Lung (tissue), 12 donors: ENCODE data around the gene ARHGEF4. TPM values are rescaled to one million over a fixed set of nuclear protein-coding genes. Genes with fewer than 3 reads are reported as not detected.
"Not testable (repeated sequence)": the region's sequence is repeated elsewhere in the genome, so short reads cannot be mapped to it uniquely, and the experiment has no call there.

Source experiments
- ATAC-seq: fragments of 200-7000 bp; cut with Tn5 transposase; one replicate; pipeline ENCODE4 v1.9.1; 2020; ENCODE audit warnings: moderate number of reproducible peaks; ENCODE audit not compliant: insufficient read depth, low FRiP score
- DNase-seq, 3 donors: peaks; one replicate each; pipeline ENCODE4 v3.0.0-alpha.2; 2013 to 2017
- H3K27ac ChIP-seq, 2 donors: one replicate each; pipeline ENCODE4 v1.5.1; 2013; ENCODE audit warnings: mild to moderate bottlenecking in 2 of 2, moderate library complexity in 2 of 2, control low read depth in 1 of 2, inconsistent platforms in 1 of 2, low read depth in 1 of 2, low read length in 1 of 2
- H3K27me3 ChIP-seq, 3 donors: one replicate each; pipeline ENCODE4 v1.5.1; 2013; ENCODE audit warnings: low read length in 2 of 3; ENCODE audit not compliant: control insufficient read depth in 3 of 3, insufficient read depth in 3 of 3
- H3K36me3 ChIP-seq, 4 donors: one replicate each; pipeline ENCODE4 v1.5.1; 2013; ENCODE audit warnings: low read length in 4 of 4, mild to moderate bottlenecking in 1 of 4, moderate library complexity in 1 of 4; ENCODE audit not compliant: control insufficient read depth in 4 of 4, insufficient read depth in 4 of 4
- H3K4me1 ChIP-seq, 5 donors: one replicate each; pipeline ENCODE4 v1.5.1; 2013; ENCODE audit warnings: low read length in 5 of 5, mild to moderate bottlenecking in 2 of 5, moderate library complexity in 1 of 5; ENCODE audit not compliant: control insufficient read depth in 5 of 5, insufficient read depth in 5 of 5
- H3K4me3 ChIP-seq: one replicate; pipeline ENCODE4 v1.5.1; 2013; ENCODE audit warnings: mild to moderate bottlenecking, control low read depth, moderate library complexity
- H3K9ac ChIP-seq, 2 donors: one replicate each; pipeline ENCODE4 v1.5.1; 2013; ENCODE audit warnings: low read length in 2 of 2, control low read depth in 1 of 2; ENCODE audit not compliant: insufficient read depth in 1 of 2
- H3K9me3 ChIP-seq, 4 donors: one replicate each; pipeline ENCODE4 v1.5.1; 2013; ENCODE audit warnings: low read length in 3 of 4, mild to moderate bottlenecking in 1 of 4, moderate library complexity in 1 of 4; ENCODE audit not compliant: control insufficient read depth in 4 of 4, insufficient read depth in 3 of 4
- CTCF ChIP-seq: IDR thresholded peaks from 2 replicates; pipeline ENCODE4 v1.5.1; 2012; ENCODE audit warnings: mild to moderate bottlenecking; ENCODE audit errors: control extremely low read depth, extremely low read depth
- WGBS, 2 donors: extraction: QIAGEN DNeasy Blood & Tissue Kit; methylation state at CpG; one replicate each; pipeline ENCODE4 v1.1.7; 2013; 5-methylcytosine and 5-hydroxymethylcytosine counted together
- polyA plus RNA-seq, 2 donors: library from polyadenylated mRNA; stranded (reverse); fragments of 200-250 nt; gene quantifications; one replicate each; pipeline ENCODE4 v1.2.1, GENCODE V29; 2013
- total RNA-seq, 2 donors: library from RNA; depleted of rRNA in 1 of 2; stranded (reverse); fragments of >200 nt in 1 of 2; gene quantifications; one replicate each; pipeline ENCODE4 v1.2.1, GENCODE V29; 2014 to 2021
- donor health status: control.
- donor health status: control.
- donor health status: Bipolar disorder and iron deficiency.
- donor health status: healthy.
- donor health status: DM: yes; HTN: yes; CAD: no.

The ARHGEF4 gene
- total and polyA plus RNA-seq, 4 donors = 1.8 to 15.9 (median 6.9) TPM

GRCh38 chr2:131064589-131065512, 228.1 kb downstream of the ARHGEF4 start:
- peaks cover 0 to 23% (median 14%) of the 10 kb centered on the region in 4 donors for H3K36me3 ChIP-seq

GRCh38 chr2:131067465-131068125, 230.9 kb downstream of the ARHGEF4 start:
- DNase-seq (no peak), ATAC-seq (no peak)
- Histone ChIP-seq H3K9ac (no peak overlapping the region), H3K27me3 (no peaks in the 10 kb centered on the region), H3K36me3 (peaks cover 5 to 32% (median 24%) of the 10 kb centered on the region in 4 donors), H3K9me3 (no peaks in the 10 kb centered on the region), H3K4me3 (no peak overlapping the region), H3K4me1 (peaks cover 0 to 1% (median 0%) of the 10 kb centered on the region in 5 donors), H3K27ac (no peak overlapping the region)
- no peak for TF ChIP-seq CTCF
- WGBS, 2 donors = 65 to 95% methylated on average over 2 of the region's 2 CpGs

More at GRCh38 chr2:131064589-131065512, 228.1 kb downstream of the ARHGEF4 start:
- 83 to 85% methylated on average over 14 of the region's 14 CpGs for WGBS, 2 donors
- Histone ChIP-seq H3K9me3 (no peaks in the 10 kb centered on the region), H3K9ac (no peak overlapping the region), H3K27me3 (no peaks in the 10 kb centered on the region), H3K4me1 (peaks cover 0 to 4% (median 0%) of the 10 kb centered on the region in 5 donors), H3K27ac (no peak overlapping the region), H3K4me3 (no peak overlapping the region)
- ATAC-seq (no peak), DNase-seq (no peak)
- TF ChIP-seq CTCF = no peak

GRCh38 chr2:131068172-131068571, 231.5 kb downstream of the ARHGEF4 start:
- ATAC-seq = not testable (repeated sequence)

GRCh38 chr2:131075578-131075977, 238.9 kb downstream of the ARHGEF4 start:
- H3K27ac ChIP-seq, H3K4me1 ChIP-seq, DNase-seq, ATAC-seq, H3K27me3 ChIP-seq, H3K9me3 ChIP-seq, H3K4me3 ChIP-seq, H3K9ac ChIP-seq: not testable (repeated sequence)
- WGBS, 2 donors = 97 to 98% methylated on average over 15 of the region's 15 CpGs
- peaks cover 15 to 40% (median 32%) of the 10 kb centered on the region in 4 donors for H3K36me3 ChIP-seq

More at GRCh38 chr2:131068172-131068571, 231.5 kb downstream of the ARHGEF4 start:
- H3K27ac ChIP-seq, H3K9me3 ChIP-seq, H3K4me3 ChIP-seq, H3K27me3 ChIP-seq, H3K4me1 ChIP-seq, H3K9ac ChIP-seq, DNase-seq: not testable (repeated sequence)
- H3K36me3 ChIP-seq = peaks cover 5 to 34% (median 22%) of the 10 kb centered on the region in 4 donors
- WGBS, 2 donors = 95 to 96% methylated on average over 6 of the region's 6 CpGs
